VCaP (cell line): ENCODE data around the gene ADARB2.

Source experiments
- H3K27ac ChIP-seq: fragments of 450-650 bp; 2 replicates; pipeline ENCODE4 v1.5.1; 2017
- TF ChIP-seq, protein P1 (sequence below): fragments of 450-650 bp; conservative IDR thresholded peaks from 2 replicates; pipeline ENCODE4 v1.5.1; 2017; ENCODE audit warnings: mild to moderate bottlenecking, moderate library complexity

The ADARB2 gene

DNA sequence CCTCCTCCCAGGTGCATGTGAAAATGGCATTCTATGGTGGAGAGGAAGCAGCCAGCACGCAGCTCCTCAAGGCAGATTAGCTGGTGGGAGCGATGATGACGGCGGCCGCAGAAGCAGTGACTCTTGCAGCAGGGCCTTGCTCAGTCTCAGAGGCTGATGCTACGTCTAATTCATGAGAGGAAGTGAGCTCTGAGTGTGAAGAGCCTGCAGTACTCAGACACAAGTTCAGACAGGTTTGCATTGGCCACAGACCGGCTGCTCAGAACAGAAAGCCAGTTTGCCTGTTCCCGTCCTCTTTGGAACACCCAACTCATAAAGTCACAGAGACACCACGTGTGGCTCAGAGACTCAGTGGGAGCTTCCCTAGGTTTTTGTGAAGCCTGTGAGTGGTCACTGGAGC, 136.5 kb downstream of the ADARB2 start:
- TF ChIP-seq, protein P1, sequence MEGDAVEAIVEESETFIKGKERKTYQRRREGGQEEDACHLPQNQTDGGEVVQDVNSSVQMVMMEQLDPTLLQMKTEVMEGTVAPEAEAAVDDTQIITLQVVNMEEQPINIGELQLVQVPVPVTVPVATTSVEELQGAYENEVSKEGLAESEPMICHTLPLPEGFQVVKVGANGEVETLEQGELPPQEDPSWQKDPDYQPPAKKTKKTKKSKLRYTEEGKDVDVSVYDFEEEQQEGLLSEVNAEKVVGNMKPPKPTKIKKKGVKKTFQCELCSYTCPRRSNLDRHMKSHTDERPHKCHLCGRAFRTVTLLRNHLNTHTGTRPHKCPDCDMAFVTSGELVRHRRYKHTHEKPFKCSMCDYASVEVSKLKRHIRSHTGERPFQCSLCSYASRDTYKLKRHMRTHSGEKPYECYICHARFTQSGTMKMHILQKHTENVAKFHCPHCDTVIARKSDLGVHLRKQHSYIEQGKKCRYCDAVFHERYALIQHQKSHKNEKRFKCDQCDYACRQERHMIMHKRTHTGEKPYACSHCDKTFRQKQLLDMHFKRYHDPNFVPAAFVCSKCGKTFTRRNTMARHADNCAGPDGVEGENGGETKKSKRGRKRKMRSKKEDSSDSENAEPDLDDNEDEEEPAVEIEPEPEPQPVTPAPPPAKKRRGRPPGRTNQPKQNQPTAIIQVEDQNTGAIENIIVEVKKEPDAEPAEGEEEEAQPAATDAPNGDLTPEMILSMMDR: no peak
- no peak overlapping the region for H3K27ac ChIP-seq

DNA sequence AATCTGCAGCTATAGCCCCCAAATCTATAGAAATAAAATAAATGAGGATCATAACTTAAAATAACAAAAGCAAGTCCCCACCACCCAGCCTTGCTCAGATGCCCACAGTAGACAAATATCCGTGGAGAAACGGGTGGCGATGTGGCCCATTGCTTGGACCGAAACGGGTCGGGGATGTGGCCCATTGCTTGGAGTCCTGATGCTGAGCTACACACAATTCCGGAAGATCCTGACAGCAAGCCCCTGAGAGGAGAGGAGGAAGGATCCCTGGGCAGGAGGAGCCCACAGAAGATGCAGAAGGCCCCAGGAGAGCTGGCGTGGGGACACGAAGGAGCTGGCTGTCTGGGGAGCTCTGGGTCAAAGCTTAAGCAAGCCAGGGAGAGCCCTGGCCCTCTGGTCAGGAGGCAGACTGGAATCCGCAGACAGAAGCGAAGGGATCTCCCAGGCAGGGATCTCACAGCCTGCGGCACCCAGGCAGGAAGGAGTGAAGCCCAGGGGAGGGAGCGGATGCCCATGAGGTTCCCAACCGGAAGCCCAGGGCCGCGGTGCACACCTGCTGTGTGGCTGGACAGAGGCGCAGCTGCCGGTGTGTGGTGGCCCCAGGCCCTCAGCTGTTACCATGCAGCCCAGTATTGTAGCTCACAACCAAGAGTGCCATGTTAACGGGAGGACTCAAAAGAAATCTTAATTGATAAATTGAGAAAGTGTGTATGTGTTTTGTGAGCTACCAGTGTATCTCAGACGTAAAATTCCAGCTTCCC, 138.8 kb downstream of the ADARB2 start:
- no peak overlapping the region for H3K27ac ChIP-seq
- TF ChIP-seq, protein P1: no peak

DNA sequence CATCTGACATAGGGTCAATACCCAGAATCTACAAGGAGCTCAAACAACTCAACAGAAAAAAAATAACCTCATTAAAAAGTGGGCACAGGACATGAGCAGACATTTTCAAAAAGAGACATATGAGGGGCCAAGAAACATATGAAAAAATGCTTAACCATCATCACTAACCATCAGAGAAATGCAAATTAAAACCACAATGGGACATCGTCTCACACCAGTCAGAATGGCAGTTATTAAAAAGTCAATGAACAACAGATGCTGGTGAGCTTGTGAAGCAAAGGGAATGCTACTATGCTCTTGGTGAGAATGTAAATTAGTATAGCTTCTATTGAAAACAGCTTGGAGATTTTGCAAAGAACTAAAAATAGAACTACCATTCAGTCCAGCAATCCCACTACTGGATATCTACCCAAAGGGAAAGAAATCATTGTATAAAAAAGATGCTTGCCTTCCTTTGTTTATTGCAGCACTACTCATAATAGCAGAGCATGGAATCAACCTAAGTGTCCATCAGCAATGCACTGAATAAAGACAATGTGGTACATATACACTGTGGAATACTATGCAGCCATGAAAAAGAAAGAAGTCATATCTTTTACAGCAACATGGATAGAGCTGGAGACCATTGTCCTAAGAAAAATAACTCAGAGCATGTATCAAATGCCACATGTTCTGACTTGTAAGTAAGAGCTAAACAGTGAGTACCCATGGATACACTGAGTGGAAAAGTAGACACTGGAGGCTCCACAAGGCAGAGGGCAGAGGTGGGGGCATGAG, 139.8 kb downstream of the ADARB2 start:
- TF ChIP-seq, protein P1: no peak
- H3K27ac ChIP-seq: no peak overlapping the region

DNA sequence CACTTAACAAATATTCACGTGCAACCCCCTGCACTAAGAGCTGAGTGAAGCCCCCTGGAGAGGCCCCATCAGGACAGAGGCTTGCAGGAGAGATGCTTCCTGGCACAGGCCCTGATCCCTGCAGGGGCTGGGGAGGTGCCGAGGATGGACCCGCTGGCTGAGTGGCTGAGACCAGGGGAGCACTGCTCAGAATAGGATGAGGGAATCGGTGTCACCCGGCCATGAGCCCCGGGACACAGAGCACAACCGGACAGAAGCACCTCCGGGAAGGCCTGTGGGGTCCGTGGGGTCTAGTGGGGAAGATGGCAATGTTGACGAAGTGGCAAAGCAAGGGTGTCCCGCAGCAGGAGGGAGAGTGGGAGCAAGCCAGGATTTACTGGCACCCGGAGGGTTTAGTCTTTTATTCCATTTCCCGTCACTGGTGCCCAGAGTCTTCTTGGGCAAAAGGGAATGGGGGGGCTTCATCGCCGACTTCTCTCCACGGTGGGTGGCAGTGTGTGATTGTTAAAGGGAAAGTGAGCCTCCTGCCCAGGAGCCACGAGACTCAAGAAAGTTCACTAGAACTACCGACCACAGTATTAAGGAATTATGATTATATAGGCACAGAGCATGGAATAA, 140.7 kb downstream of the ADARB2 start:
- H3K27ac ChIP-seq: no peak overlapping the region
- TF ChIP-seq, protein P1: no peak

DNA sequence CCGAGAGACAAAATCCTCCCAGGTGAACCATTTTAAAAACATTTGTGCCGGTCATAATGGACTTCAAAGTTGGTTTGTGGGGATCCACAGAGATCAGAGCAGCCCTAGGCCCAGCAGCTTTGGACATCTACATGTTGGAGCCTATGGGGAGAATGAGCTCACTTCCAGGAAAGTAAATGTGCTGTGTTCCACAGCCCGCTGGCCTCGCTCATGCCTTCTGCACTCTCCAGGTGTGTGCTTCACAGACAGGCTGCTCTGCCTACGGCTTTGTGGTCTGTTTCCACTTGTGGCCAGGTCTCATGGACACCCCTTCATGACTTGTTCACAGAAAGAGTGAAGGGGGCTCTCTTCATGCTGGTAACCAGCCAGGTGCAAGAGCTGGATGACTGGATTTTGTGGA, 141.6 kb downstream of the ADARB2 start:
- H3K27ac ChIP-seq: no peak overlapping the region
- TF ChIP-seq, protein P1: no peak

DNA sequence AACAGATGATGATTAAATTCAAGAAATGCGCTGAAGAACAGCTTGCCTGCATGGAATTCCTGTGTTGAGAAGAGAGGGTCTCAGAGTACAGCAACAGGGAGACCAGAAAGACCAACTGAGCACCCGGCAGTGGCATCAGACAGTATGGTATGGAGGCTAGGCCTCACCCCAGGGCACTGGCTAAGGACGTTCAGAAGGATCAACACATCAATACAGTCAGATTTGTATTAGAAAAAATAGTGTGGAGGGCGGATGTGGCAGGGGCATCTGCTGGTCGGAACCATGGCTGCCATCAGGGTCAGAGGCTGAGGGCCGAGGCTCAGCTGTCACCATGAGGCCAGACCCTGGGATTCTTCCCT, 142.1 kb downstream of the ADARB2 start:
- TF ChIP-seq, protein P1: no peak
- no peak overlapping the region for H3K27ac ChIP-seq
